ENCODE measurements around the gene GLI3.

The GLI3 gene

GRCh38 chr7:42039921-42040320, 197.1 kb downstream of the GLI3 start:
- Histone ChIP-seq H3K27me3 (ENCODE audit: insufficient read depth, insufficient read length) (no peaks in the 10 kb centered on the region), H3K9ac (ENCODE audit: insufficient read length, low read depth) (no peak overlapping the region), H3K4me1 (ENCODE audit: insufficient read depth, insufficient read length) (no peaks in the 10 kb centered on the region), H3K4me3 (ENCODE audit: insufficient read length, low read depth) (no peak overlapping the region), H3K36me3 (ENCODE audit: insufficient read depth, insufficient read length, low read length) (peaks cover 53% of the 10 kb centered on the region), H3K9me3 (ENCODE audit: insufficient read depth, low read length) (no peaks in the 10 kb centered on the region)
- no peak for DNase-seq (ENCODE audit: low read depth, low spot score)
- TF ChIP-seq SUZ12 (IDR thresholded peaks at IDR 0.05; ENCODE audit: extremely low read depth, insufficient read depth, insufficient read length) (no peak), YY1 (IDR thresholded peaks at IDR 0.05; ENCODE audit: insufficient read depth, insufficient read length) (no peak), ZNF274 (IDR thresholded peaks at IDR 0.05; ENCODE audit: low read depth, low read length) (no peak)

- Histone ChIP-seq H3K36me3 (ENCODE audit: insufficient read depth, insufficient read length, low read length) (peaks cover 33% of the 10 kb centered on the region), H3K27me3 (ENCODE audit: insufficient read depth, insufficient read length) (no peaks in the 10 kb centered on the region), H3K9ac (ENCODE audit: insufficient read length, low read depth) (no peak overlapping the region), H3K4me3 (ENCODE audit: insufficient read length, low read depth) (no peak overlapping the region), H3K4me1 (ENCODE audit: insufficient read depth, insufficient read length) (no peaks in the 10 kb centered on the region), H3K9me3 (ENCODE audit: insufficient read depth, low read length) (no peaks in the 10 kb centered on the region)
- DNase-seq (ENCODE audit: low read depth, low spot score), result no peak
- TF ChIP-seq YY1 (IDR thresholded peaks at IDR 0.05; ENCODE audit: insufficient read depth, insufficient read length) (no peak), ZNF274 (IDR thresholded peaks at IDR 0.05; ENCODE audit: low read depth, low read length) (no peak), SUZ12 (IDR thresholded peaks at IDR 0.05; ENCODE audit: extremely low read depth, insufficient read depth, insufficient read length) (no peak)
These were observed 201.8 kb downstream of the GLI3 start for GRCh38 chr7:42035210-42035609.

DNA sequence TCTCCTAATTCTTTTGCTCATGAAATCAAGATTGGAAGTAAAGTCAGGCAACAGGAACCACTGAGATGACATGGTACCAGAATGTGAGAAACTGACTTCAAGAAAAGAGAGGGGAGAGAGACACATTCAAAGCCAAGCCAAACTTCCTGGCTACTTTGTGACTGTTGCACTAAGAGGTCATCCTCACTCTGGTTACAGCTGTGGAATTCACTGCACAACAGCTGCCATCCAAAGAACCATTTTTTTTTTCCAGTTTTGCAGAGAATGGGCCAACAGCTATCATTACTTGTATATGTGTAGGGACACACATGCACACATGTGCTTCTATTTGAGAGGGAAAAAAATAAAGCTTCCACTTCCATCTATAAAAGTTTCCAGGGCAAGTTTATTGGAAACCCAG, 203.5 kb downstream of the GLI3 start:
- Histone ChIP-seq H3K9ac (ENCODE audit: insufficient read length, low read depth) (no peak overlapping the region), H3K36me3 (ENCODE audit: insufficient read depth, insufficient read length, low read length) (peaks cover 32% of the 10 kb centered on the region), H3K9me3 (ENCODE audit: insufficient read depth, low read length) (no peaks in the 10 kb centered on the region), H3K4me3 (ENCODE audit: insufficient read length, low read depth) (no peak overlapping the region), H3K27me3 (ENCODE audit: insufficient read depth, insufficient read length) (no peaks in the 10 kb centered on the region), H3K4me1 (ENCODE audit: insufficient read depth, insufficient read length) (no peaks in the 10 kb centered on the region)
- TF ChIP-seq SUZ12 (IDR thresholded peaks at IDR 0.05; ENCODE audit: extremely low read depth, insufficient read depth, insufficient read length), result no peak
- TF ChIP-seq ZNF274 (IDR thresholded peaks at IDR 0.05; ENCODE audit: low read depth, low read length), result no peak
- DNase-seq (ENCODE audit: low read depth, low spot score), result no peak

GRCh38 chr7:42029405-42029804, 207.6 kb downstream of the GLI3 start:
- H3K9ac ChIP-seq (ENCODE audit: insufficient read length, low read depth), result no peak overlapping the region
- peak; percentile 11 for DNase-seq (ENCODE audit: low read depth, low spot score)
- no peaks in the 10 kb centered on the region for H3K27me3 ChIP-seq (ENCODE audit: insufficient read depth, insufficient read length)
- H3K4me3 ChIP-seq (ENCODE audit: insufficient read length, low read depth), result no peak overlapping the region
- H3K9me3 ChIP-seq (ENCODE audit: insufficient read depth, low read length), result no peaks in the 10 kb centered on the region
- H3K4me1 ChIP-seq (ENCODE audit: insufficient read depth, insufficient read length), result no peaks in the 10 kb centered on the region
- peaks cover 36% of the 10 kb centered on the region for H3K36me3 ChIP-seq (ENCODE audit: insufficient read depth, insufficient read length, low read length)
- no peak for TF ChIP-seq ZNF274 (IDR thresholded peaks at IDR 0.05; ENCODE audit: low read depth, low read length)

- Histone ChIP-seq H3K9me3 (ENCODE audit: insufficient read depth, low read length) (no peaks in the 10 kb centered on the region), H3K4me1 (ENCODE audit: insufficient read depth, insufficient read length) (no peaks in the 10 kb centered on the region), H3K9ac (ENCODE audit: insufficient read length, low read depth) (no peak overlapping the region), H3K27me3 (ENCODE audit: insufficient read depth, insufficient read length) (no peaks in the 10 kb centered on the region), H3K36me3 (ENCODE audit: insufficient read depth, insufficient read length, low read length) (peaks cover 50% of the 10 kb centered on the region), H3K4me3 (ENCODE audit: insufficient read length, low read depth) (no peak overlapping the region)
- TF ChIP-seq YY1 (IDR thresholded peaks at IDR 0.05; ENCODE audit: insufficient read depth, insufficient read length), result no peak
- no peak for TF ChIP-seq ZNF274 (IDR thresholded peaks at IDR 0.05; ENCODE audit: low read depth, low read length)
- no peak for TF ChIP-seq SUZ12 (IDR thresholded peaks at IDR 0.05; ENCODE audit: extremely low read depth, insufficient read depth, insufficient read length)
- no peak for DNase-seq (ENCODE audit: low read depth, low spot score)
These were observed 209.5 kb downstream of the GLI3 start for GRCh38 chr7:42027521-42027920.

GRCh38 chr7:42026622-42027197, 210.3 kb downstream of the GLI3 start:
- Histone ChIP-seq H3K27me3 (ENCODE audit: insufficient read depth, insufficient read length) (no peaks in the 10 kb centered on the region), H3K9me3 (ENCODE audit: insufficient read depth, low read length) (no peaks in the 10 kb centered on the region), H3K9ac (ENCODE audit: insufficient read length, low read depth) (no peak overlapping the region), H3K4me3 (ENCODE audit: insufficient read length, low read depth) (no peak overlapping the region), H3K36me3 (ENCODE audit: insufficient read depth, insufficient read length, low read length) (peaks cover 52% of the 10 kb centered on the region), H3K4me1 (ENCODE audit: insufficient read depth, insufficient read length) (no peaks in the 10 kb centered on the region)
- DNase-seq (ENCODE audit: low read depth, low spot score), result no peak
- TF ChIP-seq SUZ12 (IDR thresholded peaks at IDR 0.05; ENCODE audit: extremely low read depth, insufficient read depth, insufficient read length) (no peak), YY1 (IDR thresholded peaks at IDR 0.05; ENCODE audit: insufficient read depth, insufficient read length) (no peak), ZNF274 (IDR thresholded peaks at IDR 0.05; ENCODE audit: low read depth, low read length) (no peak)

DNA sequence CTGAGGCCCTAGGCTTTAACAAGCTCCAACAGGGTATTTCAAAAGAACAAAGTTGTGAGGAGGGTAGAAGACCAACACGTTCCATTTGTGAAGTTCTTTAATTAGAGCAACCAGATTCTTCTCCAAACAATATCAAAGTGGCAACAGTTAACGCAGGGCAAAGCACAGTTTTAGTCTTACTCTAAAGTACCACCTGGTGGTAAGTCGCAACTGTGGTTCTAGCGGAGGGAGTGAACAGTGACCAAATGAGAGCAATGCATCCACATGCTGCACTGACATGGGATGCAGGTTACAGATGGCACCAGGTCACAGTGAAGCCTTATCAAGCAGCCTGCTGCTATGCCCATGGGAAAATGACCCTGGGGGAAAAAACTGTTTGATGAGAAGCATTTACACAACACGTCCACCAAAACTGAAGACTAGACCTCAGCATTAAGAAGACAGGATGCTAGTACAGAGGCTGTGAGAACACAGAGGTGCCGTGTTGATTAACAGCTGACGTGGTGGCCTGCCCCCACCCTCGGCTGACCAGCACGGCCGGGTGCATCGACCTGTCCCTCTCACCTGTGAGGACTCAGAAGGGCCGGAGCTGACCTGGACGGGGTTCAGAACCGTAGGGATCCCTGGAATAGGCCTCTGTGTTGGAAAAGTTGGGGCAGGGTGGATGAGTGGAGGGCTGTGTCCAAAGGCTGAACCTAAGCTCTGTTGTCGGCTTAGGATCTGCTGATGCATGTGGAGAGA, 211.2 kb downstream of the GLI3 start:
- H3K36me3 ChIP-seq (ENCODE audit: insufficient read depth, insufficient read length, low read length), result peaks cover 52% of the 10 kb centered on the region
- H3K4me3 ChIP-seq (ENCODE audit: insufficient read length, low read depth), result no peak overlapping the region
- no peaks in the 10 kb centered on the region for H3K4me1 ChIP-seq (ENCODE audit: insufficient read depth, insufficient read length)
- H3K9ac ChIP-seq (ENCODE audit: insufficient read length, low read depth), result no peak overlapping the region
- DNase-seq (ENCODE audit: low read depth, low spot score), result no peak
- no peaks in the 10 kb centered on the region for H3K9me3 ChIP-seq (ENCODE audit: insufficient read depth, low read length)
- TF ChIP-seq SUZ12 (IDR thresholded peaks at IDR 0.05; ENCODE audit: extremely low read depth, insufficient read depth, insufficient read length) (no peak), ZNF274 (IDR thresholded peaks at IDR 0.05; ENCODE audit: low read depth, low read length) (no peak), YY1 (IDR thresholded peaks at IDR 0.05; ENCODE audit: insufficient read depth, insufficient read length) (no peak)
- H3K27me3 ChIP-seq (ENCODE audit: insufficient read depth, insufficient read length), result no peaks in the 10 kb centered on the region
